ENCODE results near the gene TIGD6. TPM values are rescaled to one million over a fixed set of nuclear protein-coding genes. Genes with fewer than 3 reads are reported as not detected.

The TIGD6 gene
- total and polyA plus RNA-seq, 2 experiments from 2014 or later, result 1.4 to 2.1 TPM

DNA sequence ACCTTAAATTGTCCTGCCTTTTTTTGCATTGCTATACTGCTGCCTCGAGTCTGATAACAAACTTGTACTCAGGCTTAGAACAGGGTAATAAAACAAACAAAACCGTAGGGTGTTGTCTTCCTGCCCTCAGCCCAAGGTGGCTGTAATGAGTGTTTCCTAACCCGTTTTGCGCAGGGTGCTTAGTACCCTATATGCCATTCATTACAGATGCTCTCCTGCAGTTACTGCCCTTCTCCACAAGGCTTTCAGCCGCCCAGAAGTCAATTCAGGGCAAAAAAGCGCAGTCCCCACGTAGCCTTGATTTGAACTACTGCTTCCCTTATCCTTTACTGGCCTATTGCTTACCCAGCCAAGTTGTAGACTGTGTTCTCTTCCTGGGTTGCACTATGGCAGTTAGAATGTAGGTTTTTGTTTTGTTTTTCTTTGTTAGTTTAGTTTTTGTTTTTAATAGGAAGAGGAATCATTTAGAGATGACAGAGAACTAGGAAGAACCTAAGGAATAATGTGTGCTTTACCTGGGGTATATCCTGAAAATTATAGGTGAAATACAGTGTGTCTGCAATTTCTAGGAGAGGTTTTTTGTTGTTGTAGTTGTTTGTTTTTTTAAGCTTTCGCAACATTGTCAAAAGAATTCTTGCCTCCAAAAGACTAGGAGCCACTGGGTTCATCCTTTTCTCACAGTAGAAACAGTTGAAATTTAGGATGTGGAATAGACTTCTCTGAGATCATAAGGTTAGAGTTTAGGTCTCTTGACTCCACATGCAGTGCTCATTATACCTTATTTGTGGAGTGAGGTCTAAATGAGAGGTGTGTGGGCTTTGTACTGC, 1.4 kb upstream of the TIGD6 start:
- H3K27ac ChIP-seq (ENCODE audit: low read depth), result no peak overlapping the region
- H3K27me3 ChIP-seq (ENCODE audit: insufficient read depth), result no peaks in the 10 kb centered on the region
- no peaks in the 10 kb centered on the region for H3K9me2 ChIP-seq (ENCODE audit: insufficient read depth)
- H3K4me3 Mint-ChIP-seq, result peak overlapping the region; percentile 91
- peaks cover 6% of the 10 kb centered on the region for H3K4me1 ChIP-seq (ENCODE audit: insufficient read depth)
- H3K36me3 Mint-ChIP-seq (ENCODE audit: low read depth), result peaks cover 16% of the 10 kb centered on the region
- TF ChIP-seq, protein P1, sequence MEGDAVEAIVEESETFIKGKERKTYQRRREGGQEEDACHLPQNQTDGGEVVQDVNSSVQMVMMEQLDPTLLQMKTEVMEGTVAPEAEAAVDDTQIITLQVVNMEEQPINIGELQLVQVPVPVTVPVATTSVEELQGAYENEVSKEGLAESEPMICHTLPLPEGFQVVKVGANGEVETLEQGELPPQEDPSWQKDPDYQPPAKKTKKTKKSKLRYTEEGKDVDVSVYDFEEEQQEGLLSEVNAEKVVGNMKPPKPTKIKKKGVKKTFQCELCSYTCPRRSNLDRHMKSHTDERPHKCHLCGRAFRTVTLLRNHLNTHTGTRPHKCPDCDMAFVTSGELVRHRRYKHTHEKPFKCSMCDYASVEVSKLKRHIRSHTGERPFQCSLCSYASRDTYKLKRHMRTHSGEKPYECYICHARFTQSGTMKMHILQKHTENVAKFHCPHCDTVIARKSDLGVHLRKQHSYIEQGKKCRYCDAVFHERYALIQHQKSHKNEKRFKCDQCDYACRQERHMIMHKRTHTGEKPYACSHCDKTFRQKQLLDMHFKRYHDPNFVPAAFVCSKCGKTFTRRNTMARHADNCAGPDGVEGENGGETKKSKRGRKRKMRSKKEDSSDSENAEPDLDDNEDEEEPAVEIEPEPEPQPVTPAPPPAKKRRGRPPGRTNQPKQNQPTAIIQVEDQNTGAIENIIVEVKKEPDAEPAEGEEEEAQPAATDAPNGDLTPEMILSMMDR (conservative IDR thresholded peaks at IDR 0.05; ENCODE audit: low read depth in 2 of 2), result peak; percentile 23 to 58
- TF ChIP-seq EZH2 (IDR thresholded peaks at IDR 0.05; ENCODE audit: low read depth, unreplicated experiment), result no peak
- peaks cover 8% of the 10 kb centered on the region; the same call in 1 of the 2 replicates for H3K36me3 ChIP-seq (ENCODE audit: insufficient read depth)
- peak overlapping the region; percentile 65; the same call in 1 of the 2 replicates for H3K27ac Mint-ChIP-seq
- DNase-seq (ENCODE audit: low spot score) (peak; percentile 78), ATAC-seq (peak; percentile 51)
- H3K27me3 Mint-ChIP-seq (ENCODE audit: insufficient read depth, low read depth, poor library complexity), result peaks cover 5% of the 10 kb centered on the region
- no peak overlapping the region for H2AFZ ChIP-seq
- peaks cover 57% of the 10 kb centered on the region for H3K79me2 ChIP-seq (replicated peaks; ENCODE audit: insufficient read depth)
- peak overlapping the region; percentile 86 for H3K4me2 ChIP-seq
- H4K20me1 ChIP-seq (replicated peaks; ENCODE audit: insufficient read depth), result peaks cover 26% of the 10 kb centered on the region
- peaks cover 12% of the 10 kb centered on the region; the same call in 1 of the 2 replicates for H3F3A ChIP-seq (replicated peaks; ENCODE audit: low read depth)
- H3K9me3 Mint-ChIP-seq, result no peaks in the 10 kb centered on the region
- peaks cover 20% of the 10 kb centered on the region for H3K4me1 Mint-ChIP-seq
- H3K4me3 ChIP-seq, result peak overlapping the region; percentile 96

GRCh38 chr5:150000990-150001659, 671 bp upstream of the TIGD6 start:
- H3K79me2 ChIP-seq (replicated peaks; ENCODE audit: insufficient read depth), result peaks cover 50% of the 10 kb centered on the region
- Mint-ChIP-seq H3K4me3 (peak overlapping the region; percentile 91), H3K9me3 (no peaks in the 10 kb centered on the region), H3K27ac (no peak overlapping the region; the same call in 1 of the 2 replicates), H3K4me1 (peaks cover 20% of the 10 kb centered on the region), H3K36me3 (ENCODE audit: low read depth) (peaks cover 10% of the 10 kb centered on the region), H3K27me3 (ENCODE audit: insufficient read depth, low read depth, poor library complexity) (peaks cover 5% of the 10 kb centered on the region)
- H2AFZ ChIP-seq, result peak overlapping the region; percentile 84; the same call in 1 of the 2 replicates
- peaks cover 24% of the 10 kb centered on the region for H4K20me1 ChIP-seq (replicated peaks; ENCODE audit: insufficient read depth)
- H3K4me3 ChIP-seq, result peak overlapping the region; percentile 96
- peaks cover 12% of the 10 kb centered on the region; the same call in 1 of the 2 replicates for H3F3A ChIP-seq (replicated peaks; ENCODE audit: low read depth)
- no peak for TF ChIP-seq ZNF331 (CRISPR knock-in tag; IDR thresholded peaks at IDR 0.05; ENCODE audit: low read depth)
- no peak for TF ChIP-seq POLR2AphosphoS5 (IDR thresholded peaks at IDR 0.05; ENCODE audit: low read depth)
- TF ChIP-seq ETS1 (IDR thresholded peaks at IDR 0.05), result no peak
- TF ChIP-seq NANOG (IDR thresholded peaks at IDR 0.05; ENCODE audit: borderline replicate concordance), result no peak
- no peak for TF ChIP-seq CREB1 (CRISPR knock-in tag; IDR thresholded peaks at IDR 0.05; ENCODE audit: low read depth)
- no peak for TF ChIP-seq EZH2phosphoT487 (IDR thresholded peaks at IDR 0.05; ENCODE audit: unreplicated experiment)
- ATAC-seq (peak; percentile 43), DNase-seq (ENCODE audit: low spot score) (peak; percentile 71)
- H3K27ac ChIP-seq (ENCODE audit: low read depth), result peak overlapping the region; percentile 83
- no peaks in the 10 kb centered on the region for H3K27me3 ChIP-seq (ENCODE audit: insufficient read depth)
- H3K36me3 ChIP-seq (ENCODE audit: insufficient read depth), result peaks cover 8% of the 10 kb centered on the region; the same call in 1 of the 2 replicates
- peak overlapping the region; percentile 86 for H3K4me2 ChIP-seq
- H3K9me2 ChIP-seq (ENCODE audit: insufficient read depth), result no peaks in the 10 kb centered on the region
- peaks cover 6% of the 10 kb centered on the region; the same call in 1 of the 2 replicates for H3K4me1 ChIP-seq (ENCODE audit: insufficient read depth)

Data from GM23338 (cell line).